ENCODE results near the gene TGFBR2.

TGFBR2 gene

GRCh38 chr3:30619318-30619717 is 12.9 kb downstream of the TGFBR2 start:
- no peak for TF ChIP-seq GATA3 (IDR thresholded peaks at IDR 0.05; ENCODE audit: low read depth, low read length)
- no peak for TF ChIP-seq GATA2 (IDR thresholded peaks at IDR 0.05; ENCODE audit: low read depth, low read length)

- TF ChIP-seq GATA3 (IDR thresholded peaks at IDR 0.05; ENCODE audit: low read depth, low read length) (no peak), GATA2 (IDR thresholded peaks at IDR 0.05; ENCODE audit: low read depth, low read length) (no peak)
These were observed 14.3 kb downstream of the TGFBR2 start for GRCh38 chr3:30620402-30621360.

GRCh38 chr3:30621576-30621975 is 15.2 kb downstream of the TGFBR2 start:
- no peak for TF ChIP-seq GATA2 (IDR thresholded peaks at IDR 0.05; ENCODE audit: low read depth, low read length)
- no peak for TF ChIP-seq GATA3 (IDR thresholded peaks at IDR 0.05; ENCODE audit: low read depth, low read length)

GRCh38 chr3:30622047-30622545 is 15.7 kb downstream of the TGFBR2 start:
- TF ChIP-seq GATA3 (IDR thresholded peaks at IDR 0.05; ENCODE audit: low read depth, low read length) = no peak

GRCh38 chr3:30622790-30623189 is 16.4 kb downstream of the TGFBR2 start:
- TF ChIP-seq GATA2 (IDR thresholded peaks at IDR 0.05; ENCODE audit: low read depth, low read length) (no peak), GATA3 (IDR thresholded peaks at IDR 0.05; ENCODE audit: low read depth, low read length) (no peak)

DNA sequence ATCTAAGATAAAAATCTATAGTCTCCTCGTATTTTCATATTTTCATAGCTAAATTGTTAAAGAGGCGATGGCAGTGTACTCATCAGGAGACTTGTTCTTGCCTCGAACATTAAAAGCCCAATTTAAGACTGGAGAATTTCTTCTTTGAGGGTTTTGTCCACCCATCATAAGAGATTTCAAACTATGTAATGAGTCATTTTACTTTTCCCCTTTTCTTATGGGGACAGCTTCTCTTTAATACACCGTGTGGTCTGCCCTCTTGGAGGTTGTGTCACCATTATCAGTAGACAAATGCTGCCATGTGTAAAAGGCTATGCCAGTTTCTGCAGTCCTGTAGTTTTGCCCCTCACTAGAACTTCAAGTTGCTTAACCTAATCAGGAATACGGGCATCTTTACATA is 16.9 kb downstream of the TGFBR2 start:
- TF ChIP-seq GATA3 (IDR thresholded peaks at IDR 0.05; ENCODE audit: low read depth, low read length) (no peak), GATA2 (IDR thresholded peaks at IDR 0.05; ENCODE audit: low read depth, low read length) (no peak)

GRCh38 chr3:30625541-30626438 is 19.4 kb downstream of the TGFBR2 start:
- TF ChIP-seq GATA2 (IDR thresholded peaks at IDR 0.05; ENCODE audit: low read depth, low read length) (no peak), GATA3 (IDR thresholded peaks at IDR 0.05; ENCODE audit: low read depth, low read length) (no peak)

- TF ChIP-seq GATA2 (IDR thresholded peaks at IDR 0.05; ENCODE audit: low read depth, low read length) = no peak
These were observed 20.2 kb downstream of the TGFBR2 start for GRCh38 chr3:30626443-30627180.

DNA sequence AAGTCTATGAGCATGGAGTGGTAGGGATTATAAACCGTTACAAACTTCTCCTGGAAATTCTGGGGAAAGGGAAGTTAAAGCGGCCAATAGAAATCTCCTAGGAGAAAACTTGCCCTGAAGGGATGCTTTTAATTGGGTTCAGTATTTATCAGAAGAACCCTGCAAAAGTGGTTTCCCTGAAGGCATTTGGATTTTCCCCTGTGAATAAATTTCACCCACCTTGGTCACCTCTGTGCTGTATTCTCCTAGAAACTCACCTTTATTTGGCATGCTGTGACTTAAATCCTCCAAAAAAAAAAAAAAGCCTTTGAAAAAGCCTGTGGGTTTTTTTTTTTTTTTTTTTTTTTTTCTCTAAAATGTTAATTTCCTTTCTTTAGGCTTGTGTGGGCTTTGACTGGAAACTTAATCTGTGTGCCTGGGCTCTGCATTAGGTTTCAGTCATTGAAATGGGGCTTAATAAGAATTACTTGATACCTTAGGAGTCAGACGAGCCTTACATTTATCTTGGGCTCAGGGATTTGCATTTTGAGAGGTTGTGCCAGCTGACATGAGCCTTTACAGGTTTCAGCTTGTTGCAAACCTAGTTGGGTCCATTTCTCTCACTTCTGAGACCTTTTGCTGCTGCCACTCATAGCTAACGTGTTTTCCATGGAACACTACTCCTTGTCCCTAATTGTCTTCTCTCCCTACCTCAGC is 22.0 kb downstream of the TGFBR2 start:
- no peak for TF ChIP-seq GATA3 (IDR thresholded peaks at IDR 0.05; ENCODE audit: low read depth, low read length)
- no peak for TF ChIP-seq GATA2 (IDR thresholded peaks at IDR 0.05; ENCODE audit: low read depth, low read length)

GRCh38 chr3:30628901-30629590 is 22.6 kb downstream of the TGFBR2 start:
- TF ChIP-seq GATA2 (IDR thresholded peaks at IDR 0.05; ENCODE audit: low read depth, low read length) = no peak
- no peak for TF ChIP-seq GATA3 (IDR thresholded peaks at IDR 0.05; ENCODE audit: low read depth, low read length)

- TF ChIP-seq GATA3 (IDR thresholded peaks at IDR 0.05; ENCODE audit: low read depth, low read length) (no peak), GATA2 (IDR thresholded peaks at IDR 0.05; ENCODE audit: low read depth, low read length) (no peak)
These were observed 23.3 kb downstream of the TGFBR2 start for GRCh38 chr3:30629746-30630145.

DNA sequence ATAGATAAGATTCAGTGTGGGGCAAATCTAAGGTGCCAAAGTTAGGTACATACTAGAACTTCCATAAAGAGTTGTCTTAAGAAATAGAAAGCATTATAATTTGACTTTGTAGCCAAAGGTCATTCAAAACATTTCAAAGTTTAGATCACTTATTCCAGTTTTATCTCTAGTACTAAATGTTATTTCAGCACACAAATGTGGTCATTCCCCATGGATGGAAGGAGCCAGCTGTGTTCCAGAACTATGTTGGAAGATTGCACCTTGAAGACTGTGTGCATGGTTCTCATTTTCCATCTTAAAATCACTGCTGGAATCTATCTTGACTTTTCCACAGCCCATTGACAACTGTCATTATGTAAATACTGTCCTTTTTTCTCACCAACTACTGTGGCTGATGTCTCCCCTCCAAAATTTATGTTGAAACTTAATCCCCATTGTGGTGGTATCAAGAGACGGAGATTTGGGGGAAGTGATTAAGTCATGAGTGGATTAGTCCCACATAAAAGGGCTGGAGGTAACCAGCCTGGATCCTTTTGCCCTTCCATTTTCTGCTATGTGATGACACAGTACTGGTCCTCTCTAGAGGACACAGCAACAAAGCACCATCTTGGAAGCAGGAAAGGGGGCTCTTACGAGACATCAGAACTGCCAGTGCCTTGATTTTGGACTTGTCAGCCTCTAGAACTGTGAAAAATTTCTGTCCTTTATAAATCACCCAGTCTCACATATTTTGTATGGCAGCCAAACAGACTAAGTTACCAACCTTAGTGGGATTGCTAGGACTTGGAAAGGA is 24.0 kb downstream of the TGFBR2 start:
- TF ChIP-seq GATA2 (IDR thresholded peaks at IDR 0.05; ENCODE audit: low read depth, low read length) (no peak), GATA3 (IDR thresholded peaks at IDR 0.05; ENCODE audit: low read depth, low read length) (no peak)
